Glutamatergic neuron (in vitro differentiated cells): ENCODE measurements around the gene MACROD2. TPM values are rescaled to one million over a fixed set of nuclear protein-coding genes. Genes with fewer than 3 reads are reported as not detected.

Experiments used
- DNase-seq: peaks from one replicate; pipeline ENCODE4 v3.0.0; 2022
- H3K27ac Mint-ChIP-seq: one replicate; pipeline ENCODE4 v1.8.0; 2020; ENCODE audit warnings: mild to moderate bottlenecking, mixed read lengths, inconsistent platforms; ENCODE audit not compliant: unreplicated experiment
- H3K27me3 Mint-ChIP-seq: one replicate; pipeline ENCODE4 v1.8.0; 2020; ENCODE audit warnings: mild to moderate bottlenecking, moderate library complexity, mixed read lengths, inconsistent platforms; ENCODE audit not compliant: unreplicated experiment
- H3K36me3 Mint-ChIP-seq: one replicate; pipeline ENCODE4 v1.8.0; 2020; ENCODE audit warnings: mild to moderate bottlenecking, mixed read lengths, inconsistent platforms; ENCODE audit not compliant: unreplicated experiment
- H3K4me1 Mint-ChIP-seq: one replicate; pipeline ENCODE4 v1.8.0; 2020; ENCODE audit warnings: mild to moderate bottlenecking, low read depth, mixed read lengths, inconsistent platforms; ENCODE audit not compliant: unreplicated experiment
- H3K4me3 Mint-ChIP-seq: one replicate; pipeline ENCODE4 v1.8.0; 2020; ENCODE audit warnings: mild to moderate bottlenecking, mixed read lengths, inconsistent platforms; ENCODE audit not compliant: unreplicated experiment
- H3K9me3 Mint-ChIP-seq: one replicate; pipeline ENCODE4 v1.8.0; 2020; ENCODE audit warnings: mild to moderate bottlenecking, moderate library complexity, mixed read lengths, inconsistent platforms; ENCODE audit not compliant: unreplicated experiment
- total RNA-seq: library from RNA; stranded (reverse); fragmentation: NEBNext Ultra II Directional; extraction: Animal tissue kit (Norgen Biotek cat#: 25700); gene quantifications from one replicate; pipeline ENCODE4 v1.2.1, GENCODE V29; 2021; ENCODE audit not compliant: unreplicated experiment
- TF ChIP-seq, protein P1 (sequence below): fragments of 200-600 bp; sonication (generic); IDR thresholded peaks from one replicate; pipeline ENCODE4 v1.5.0; 2021; ENCODE audit not compliant: partially characterized antibody, unreplicated experiment

Gene MACROD2
- total RNA-seq, 1 donor from 2014 or later: 8.7 TPM

DNA sequence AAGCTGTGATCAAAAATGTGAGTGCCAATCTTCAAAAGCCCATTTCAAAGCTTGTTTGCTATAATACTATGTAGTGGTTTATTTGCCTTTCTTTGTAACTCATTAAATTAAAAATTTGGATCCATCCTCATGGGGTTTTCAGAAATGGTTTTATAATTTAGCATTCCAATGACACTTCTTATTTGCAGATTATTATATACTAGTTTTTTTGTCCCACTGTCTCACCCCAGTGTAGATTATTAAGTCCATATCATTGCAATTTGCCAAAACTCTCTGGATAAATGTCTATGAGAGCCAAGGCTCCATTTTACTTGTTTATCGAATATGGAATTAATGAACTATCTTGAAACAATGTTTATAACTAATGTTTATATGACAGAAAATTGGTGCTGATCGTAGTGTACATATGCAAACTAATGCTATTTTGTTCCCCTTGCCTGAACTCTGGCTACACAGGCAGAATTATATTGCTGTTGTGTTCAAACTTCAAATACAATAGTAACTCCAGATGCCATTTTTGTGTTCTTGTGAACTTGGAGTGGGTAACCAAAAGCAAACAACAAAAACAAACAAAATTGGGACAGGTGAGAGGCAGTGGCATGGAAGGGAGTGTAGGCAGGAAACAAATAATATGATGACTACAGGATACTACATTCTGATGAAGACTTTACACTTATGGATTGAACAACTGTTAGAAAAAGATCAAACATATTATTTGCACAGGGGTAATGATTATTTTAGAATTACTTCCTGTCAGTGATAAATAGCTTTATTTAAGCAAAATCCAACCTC is 649.2 kb downstream of the MACROD2 start:
- peaks cover 13% of the 10 kb centered on the region for H3K36me3 Mint-ChIP-seq
- no peak overlapping the region for H3K27ac Mint-ChIP-seq
- no peak overlapping the region for H3K4me3 Mint-ChIP-seq
- TF ChIP-seq, protein P1, sequence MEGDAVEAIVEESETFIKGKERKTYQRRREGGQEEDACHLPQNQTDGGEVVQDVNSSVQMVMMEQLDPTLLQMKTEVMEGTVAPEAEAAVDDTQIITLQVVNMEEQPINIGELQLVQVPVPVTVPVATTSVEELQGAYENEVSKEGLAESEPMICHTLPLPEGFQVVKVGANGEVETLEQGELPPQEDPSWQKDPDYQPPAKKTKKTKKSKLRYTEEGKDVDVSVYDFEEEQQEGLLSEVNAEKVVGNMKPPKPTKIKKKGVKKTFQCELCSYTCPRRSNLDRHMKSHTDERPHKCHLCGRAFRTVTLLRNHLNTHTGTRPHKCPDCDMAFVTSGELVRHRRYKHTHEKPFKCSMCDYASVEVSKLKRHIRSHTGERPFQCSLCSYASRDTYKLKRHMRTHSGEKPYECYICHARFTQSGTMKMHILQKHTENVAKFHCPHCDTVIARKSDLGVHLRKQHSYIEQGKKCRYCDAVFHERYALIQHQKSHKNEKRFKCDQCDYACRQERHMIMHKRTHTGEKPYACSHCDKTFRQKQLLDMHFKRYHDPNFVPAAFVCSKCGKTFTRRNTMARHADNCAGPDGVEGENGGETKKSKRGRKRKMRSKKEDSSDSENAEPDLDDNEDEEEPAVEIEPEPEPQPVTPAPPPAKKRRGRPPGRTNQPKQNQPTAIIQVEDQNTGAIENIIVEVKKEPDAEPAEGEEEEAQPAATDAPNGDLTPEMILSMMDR: no peak
- no peaks in the 10 kb centered on the region for H3K9me3 Mint-ChIP-seq
- H3K4me1 Mint-ChIP-seq: no peaks in the 10 kb centered on the region
- no peak for DNase-seq
- H3K27me3 Mint-ChIP-seq: no peaks in the 10 kb centered on the region

GRCh38 chr20:14647016-14647415 is 651.7 kb downstream of the MACROD2 start:
- H3K9me3 Mint-ChIP-seq: no peaks in the 10 kb centered on the region
- H3K4me3 Mint-ChIP-seq: no peak overlapping the region
- H3K27me3 Mint-ChIP-seq: no peaks in the 10 kb centered on the region

DNA sequence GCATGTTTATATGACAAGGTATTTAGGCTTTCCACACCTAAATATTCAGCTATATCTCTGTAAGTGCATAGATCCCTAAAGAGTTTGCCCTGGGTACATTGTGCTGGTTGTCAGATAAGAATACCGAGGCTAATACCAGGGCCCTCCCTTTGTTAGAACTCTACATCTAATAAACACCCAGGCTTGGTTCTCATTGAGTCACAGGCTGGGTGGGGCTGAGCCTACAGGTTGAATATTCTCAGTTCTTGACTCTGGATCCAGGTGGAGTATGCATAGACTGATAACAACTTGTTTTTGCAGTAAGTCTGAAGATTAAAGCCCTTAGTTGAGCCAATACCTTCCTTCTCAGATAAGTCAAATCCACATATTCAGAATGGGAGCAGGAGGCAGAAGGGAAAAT is 654.3 kb downstream of the MACROD2 start:
- H3K27ac Mint-ChIP-seq: no peak overlapping the region
- TF ChIP-seq, protein P1: no peak
- H3K36me3 Mint-ChIP-seq: no peaks in the 10 kb centered on the region
- no peaks in the 10 kb centered on the region for H3K9me3 Mint-ChIP-seq
- no peaks in the 10 kb centered on the region for H3K27me3 Mint-ChIP-seq
- no peak for DNase-seq
- no peaks in the 10 kb centered on the region for H3K4me1 Mint-ChIP-seq
- no peak overlapping the region for H3K4me3 Mint-ChIP-seq

More at GRCh38 chr20:14647016-14647415, 651.7 kb downstream of the MACROD2 start:
- H3K4me1 Mint-ChIP-seq: no peaks in the 10 kb centered on the region
- TF ChIP-seq, protein P1: no peak
- H3K36me3 Mint-ChIP-seq: peaks cover 3% of the 10 kb centered on the region
- DNase-seq: no peak
- no peak overlapping the region for H3K27ac Mint-ChIP-seq

- H3K9me3 Mint-ChIP-seq: no peaks in the 10 kb centered on the region
- H3K27ac Mint-ChIP-seq: no peak overlapping the region
- no peak overlapping the region for H3K4me3 Mint-ChIP-seq
- H3K4me1 Mint-ChIP-seq: no peaks in the 10 kb centered on the region
- TF ChIP-seq, protein P1: no peak
- peaks cover 3% of the 10 kb centered on the region for H3K27me3 Mint-ChIP-seq
- no peak for DNase-seq
- H3K36me3 Mint-ChIP-seq: no peaks in the 10 kb centered on the region
These were observed 662.1 kb downstream of the MACROD2 start for GRCh38 chr20:14657266-14658005.

DNA sequence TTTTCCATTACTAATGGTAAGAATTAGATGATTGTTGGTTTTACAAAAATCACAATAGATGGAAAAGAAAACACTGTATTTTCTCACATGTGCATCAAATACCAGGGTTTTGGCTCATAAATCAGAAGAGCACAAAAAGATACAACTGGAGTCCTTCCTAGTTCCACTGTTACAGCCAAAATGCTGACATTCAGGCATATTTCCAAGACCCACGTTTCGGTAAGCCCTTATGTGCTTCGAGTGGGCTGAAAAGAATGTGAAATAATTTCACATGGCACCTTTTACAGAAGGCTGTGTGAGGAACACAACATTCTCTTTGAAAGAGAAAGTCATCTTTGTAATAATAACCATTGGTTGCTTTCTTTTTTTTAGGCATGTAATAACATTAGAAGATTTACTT is 668.8 kb downstream of the MACROD2 start:
- Mint-ChIP-seq H3K36me3 (no peaks in the 10 kb centered on the region), H3K4me3 (no peak overlapping the region), H3K27me3 (peaks cover 3% of the 10 kb centered on the region), H3K9me3 (no peaks in the 10 kb centered on the region), H3K27ac (no peak overlapping the region), H3K4me1 (no peaks in the 10 kb centered on the region)
- no peak for DNase-seq
- TF ChIP-seq, protein P1: no peak
